Activated CD8-positive, alpha-beta T cell treated with anti-CD3 and anti-CD28 coated beads for 36 hours (primary cell): ENCODE measurements around the gene LIM2. TPM values are rescaled to one million over a fixed set of nuclear protein-coding genes. Genes with fewer than 3 reads are reported as not detected.

Experiments
- ATAC-seq: fragments of 200-7000 bp; cut with Tn5 transposase; one replicate; pipeline ENCODE4 v1.10.0; 2021; ENCODE audit warnings: mild to moderate bottlenecking, moderate library complexity
- CTCF ChIA-PET: fragments of 350-600 bp; sonication (Branson Sonifier 250); formaldehyde crosslinking; loops from one replicate; lab custom pipeline; 2021; ENCODE audit warnings: antibody characterized with exemption; lab: Charles Lee
- POLR2A ChIA-PET: fragments of 350-600 bp; sonication (Branson Sonifier 250); formaldehyde crosslinking; loops from one replicate; lab custom pipeline; 2021; ENCODE audit warnings: antibody characterized with exemption; lab: Charles Lee
- DNase-seq: peaks from one replicate; pipeline ENCODE4 v3.0.0-alpha.2; 2020
- H3K27ac Mint-ChIP-seq: one replicate; pipeline ENCODE4 v1.8.0; 2021; ENCODE audit warnings: mild to moderate bottlenecking, mixed read lengths
- H3K27me3 Mint-ChIP-seq: one replicate; pipeline ENCODE4 v1.8.0; 2021; ENCODE audit warnings: mixed read lengths
- H3K36me3 Mint-ChIP-seq: one replicate; pipeline ENCODE4 v1.8.0; 2021; ENCODE audit warnings: low read depth, mixed read lengths
- H3K4me1 Mint-ChIP-seq: one replicate; pipeline ENCODE4 v1.8.0; 2021; ENCODE audit warnings: low read depth, mixed read lengths
- H3K4me3 Mint-ChIP-seq: one replicate; pipeline ENCODE4 v1.8.0; 2021; ENCODE audit warnings: mild to moderate bottlenecking, moderate library complexity, mixed read lengths
- H3K9me3 Mint-ChIP-seq: one replicate; pipeline ENCODE4 v1.8.0; 2021; ENCODE audit warnings: mixed read lengths
- intact Hi-C: fragments of 100-400 bp; cut with micrococcal nuclease; formaldehyde crosslinking; loops from one replicate; pipeline ENCODE4 v1.10.0; 2022
- total RNA-seq, 2 experiments: library from RNA; stranded (reverse); gene quantifications; one replicate each; pipeline ENCODE4 v1.2.3, GENCODE V29; 2021
- TF ChIP-seq, protein P1 (sequence below): fragments of 200-600 bp; IDR thresholded peaks from one replicate; pipeline ENCODE4 v1.8.0; 2022; ENCODE audit warnings: antibody characterized with exemption, mild to moderate bottlenecking

LIM2 gene
- total RNA-seq, 2 experiments from 2014 or later: 1.4 to 2.6 TPM

DNA sequence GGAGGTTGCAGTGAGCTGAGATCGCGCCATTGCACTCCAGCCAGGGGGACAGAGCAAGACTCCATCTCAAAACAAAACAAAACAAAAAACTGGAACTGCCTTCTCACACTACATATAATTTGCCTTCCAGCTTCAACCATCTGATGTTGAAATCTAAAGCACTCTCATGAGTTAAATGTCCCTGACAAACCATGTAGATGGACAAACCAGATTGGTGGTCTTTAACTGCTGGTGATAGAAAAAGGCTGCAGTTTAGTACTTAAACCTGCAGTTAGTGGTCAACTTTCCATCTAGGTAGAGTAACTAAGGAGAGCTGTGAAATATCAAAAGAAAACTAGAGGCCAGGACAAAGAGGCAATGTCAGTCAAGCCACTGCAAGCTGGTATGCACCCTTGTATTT is 8.4 kb upstream of the LIM2 start:
- peaks cover 1% of the 10 kb centered on the region for H3K9me3 Mint-ChIP-seq
- POLR2A ChIA-PET: interaction anchor here (0.6 to 3.8 kb wide), 6 partner anchors 15 to 55 kb away, joined by 3 to 40 read pairs (median 8); partner anchors contain the start of genes CLDND2, NKG7 and VSIG10L
- peaks cover 23% of the 10 kb centered on the region for H3K36me3 Mint-ChIP-seq

DNA sequence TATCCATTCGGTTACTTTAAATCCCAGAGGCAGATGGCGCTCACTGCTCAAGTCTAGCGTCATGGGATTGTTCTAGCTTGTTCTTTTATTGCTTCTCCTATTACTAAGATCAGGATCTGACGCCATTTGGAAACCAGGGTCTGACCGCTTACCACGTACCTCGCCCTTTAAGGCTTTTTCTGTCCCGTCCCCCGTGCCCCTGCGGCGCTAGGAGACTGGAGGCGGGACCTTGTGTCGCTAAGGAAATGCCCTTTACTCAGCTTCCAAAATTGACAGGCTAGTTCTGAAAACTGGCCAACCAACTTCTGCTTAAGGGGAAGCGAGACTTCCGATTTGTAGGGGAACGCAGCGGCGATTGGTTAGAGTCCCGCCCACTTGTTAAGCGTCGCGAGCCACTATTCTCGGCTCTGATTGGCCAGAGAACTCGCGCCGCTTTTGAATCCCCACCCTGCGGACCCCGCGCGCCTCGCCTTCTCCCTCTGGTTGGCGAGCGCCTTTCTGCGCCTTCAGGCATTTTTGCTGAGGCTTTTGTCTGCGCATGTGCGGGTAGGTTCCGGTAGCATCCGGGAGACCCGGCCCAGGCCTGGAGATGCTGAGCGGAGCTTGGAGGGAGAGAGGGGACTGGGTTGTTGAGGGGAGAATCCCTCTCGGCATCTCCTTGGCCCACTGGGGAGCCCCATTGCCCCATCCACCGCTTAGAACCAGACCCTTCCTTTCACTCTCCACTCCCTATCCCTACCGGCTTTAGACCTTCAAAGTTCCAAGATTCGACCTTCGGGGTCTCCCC is 6.5 kb upstream of the LIM2 start:
- intact Hi-C loops: no loop called here
- DNase-seq (peak; percentile 99), ATAC-seq (peak; percentile 86)
- Mint-ChIP-seq H3K9me3 (peaks cover 1% of the 10 kb centered on the region), H3K36me3 (peaks cover 19% of the 10 kb centered on the region), H3K27me3 (no peaks in the 10 kb centered on the region), H3K27ac (peak overlapping the region; percentile 98), H3K4me1 (peaks cover 48% of the 10 kb centered on the region), H3K4me3 (peak overlapping the region; percentile 98)
- POLR2A ChIA-PET: interaction anchor here (0.8 to 3.8 kb wide), 10 partner anchors 13 to 52 kb away, joined by 3 to 40 read pairs (median 5); partner anchors contain the start of genes CLDND2, ETFB, NKG7 and VSIG10L
- CTCF ChIA-PET: interaction anchor here (0.8 to 4.7 kb wide), 14 partner anchors 13 to 263 kb away, joined by 3 to 49 read pairs (median 5); partner anchors contain the start of gene ETFB
- TF ChIP-seq, protein P1, sequence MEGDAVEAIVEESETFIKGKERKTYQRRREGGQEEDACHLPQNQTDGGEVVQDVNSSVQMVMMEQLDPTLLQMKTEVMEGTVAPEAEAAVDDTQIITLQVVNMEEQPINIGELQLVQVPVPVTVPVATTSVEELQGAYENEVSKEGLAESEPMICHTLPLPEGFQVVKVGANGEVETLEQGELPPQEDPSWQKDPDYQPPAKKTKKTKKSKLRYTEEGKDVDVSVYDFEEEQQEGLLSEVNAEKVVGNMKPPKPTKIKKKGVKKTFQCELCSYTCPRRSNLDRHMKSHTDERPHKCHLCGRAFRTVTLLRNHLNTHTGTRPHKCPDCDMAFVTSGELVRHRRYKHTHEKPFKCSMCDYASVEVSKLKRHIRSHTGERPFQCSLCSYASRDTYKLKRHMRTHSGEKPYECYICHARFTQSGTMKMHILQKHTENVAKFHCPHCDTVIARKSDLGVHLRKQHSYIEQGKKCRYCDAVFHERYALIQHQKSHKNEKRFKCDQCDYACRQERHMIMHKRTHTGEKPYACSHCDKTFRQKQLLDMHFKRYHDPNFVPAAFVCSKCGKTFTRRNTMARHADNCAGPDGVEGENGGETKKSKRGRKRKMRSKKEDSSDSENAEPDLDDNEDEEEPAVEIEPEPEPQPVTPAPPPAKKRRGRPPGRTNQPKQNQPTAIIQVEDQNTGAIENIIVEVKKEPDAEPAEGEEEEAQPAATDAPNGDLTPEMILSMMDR: peak; percentile 20

More for the DNA sequence above, 8.4 kb upstream of the LIM2 start:
- TF ChIP-seq, protein P1: no peak
- no peaks in the 10 kb centered on the region for H3K27me3 Mint-ChIP-seq
- peak overlapping the region; percentile 98 for H3K4me3 Mint-ChIP-seq
- H3K4me1 Mint-ChIP-seq: peaks cover 54% of the 10 kb centered on the region
- CTCF ChIA-PET: interaction anchor here (0.7 to 6.8 kb wide), 11 partner anchors 11 to 266 kb away, joined by 3 to 60 read pairs (median 5); partner anchors contain the start of genes ETFB and SIGLEC10
- intact Hi-C loops: no loop called here
- ATAC-seq (no peak), DNase-seq (no peak)
- peak overlapping the region; percentile 12 for H3K27ac Mint-ChIP-seq

DNA sequence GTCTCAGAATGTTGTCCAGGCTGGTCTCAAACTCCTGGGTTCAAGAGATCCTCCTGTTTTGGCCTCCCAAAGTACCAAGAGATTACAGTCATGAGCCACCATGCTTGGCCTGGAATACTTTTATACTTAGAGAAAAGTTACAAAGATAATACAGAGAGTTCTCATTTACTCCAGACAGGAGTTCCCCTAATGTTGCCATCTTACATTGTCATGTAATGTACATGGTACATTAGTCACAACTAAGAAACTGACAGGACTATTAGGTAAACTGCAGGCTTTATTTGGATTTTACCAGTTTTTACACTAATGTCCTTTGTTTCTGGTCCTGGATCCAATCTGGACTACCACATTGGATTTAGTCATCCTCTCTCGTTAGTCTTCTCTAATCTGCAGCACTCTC is 4.9 kb upstream of the LIM2 start:
- POLR2A ChIA-PET: interaction anchor here (3.3 to 3.8 kb wide), 2 partner anchors 11 to 21 kb away, joined by 11 to 40 read pairs; partner anchors contain the start of gene NKG7

DNA sequence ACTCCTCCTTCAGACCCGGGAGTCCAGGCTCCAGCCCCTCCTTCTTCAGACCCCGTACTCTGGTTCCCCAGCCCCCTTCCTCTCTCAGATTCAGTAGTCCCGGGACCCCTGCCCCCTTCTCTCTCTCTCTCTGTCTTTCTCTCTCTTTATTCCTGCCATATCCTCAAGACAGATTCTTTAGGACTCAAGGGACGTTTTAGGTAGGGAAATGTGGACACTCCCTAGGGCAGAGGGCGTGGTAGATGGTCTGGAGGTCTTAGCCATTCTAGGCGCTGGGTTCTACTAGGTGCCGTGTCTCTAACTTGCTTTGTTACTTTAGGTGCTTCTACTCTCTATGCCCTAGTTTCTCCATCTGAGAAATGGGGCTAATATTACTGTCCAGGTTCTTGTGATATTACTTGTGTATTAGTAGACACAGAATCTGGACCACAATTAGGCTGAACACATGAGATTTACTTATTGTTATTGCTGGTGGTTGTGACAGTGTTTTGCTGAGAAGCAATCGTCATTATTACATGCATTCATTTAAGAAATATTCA is 3.4 kb upstream of the LIM2 start:
- CTCF ChIA-PET: interaction anchor here (0.8 to 1.7 kb wide), 5 partner anchors 10 to 124 kb away, joined by 3 to 4 read pairs (median 3); no protein-coding TSS in a partner anchor
- Mint-ChIP-seq H3K9me3 (peaks cover 1% of the 10 kb centered on the region), H3K4me3 (no peak overlapping the region), H3K4me1 (peaks cover 45% of the 10 kb centered on the region), H3K27me3 (no peaks in the 10 kb centered on the region), H3K36me3 (peaks cover 11% of the 10 kb centered on the region), H3K27ac (peak overlapping the region; percentile 78)
- ATAC-seq: no peak
- TF ChIP-seq, protein P1: no peak
- POLR2A ChIA-PET: interaction anchor here (1.3 kb wide), 1 partner anchor 19 kb away, joined by 5 read pairs; the partner anchor contains the start of gene NKG7
- intact Hi-C loops: no loop called here
- DNase-seq: no peak

More for the DNA sequence above, 4.9 kb upstream of the LIM2 start:
- DNase-seq: no peak
- Mint-ChIP-seq H3K9me3 (peaks cover 1% of the 10 kb centered on the region), H3K36me3 (peaks cover 19% of the 10 kb centered on the region), H3K27ac (peak overlapping the region; percentile 87), H3K27me3 (no peaks in the 10 kb centered on the region), H3K4me1 (peaks cover 52% of the 10 kb centered on the region), H3K4me3 (peak overlapping the region; percentile 58)
- CTCF ChIA-PET: interaction anchor here (1.0 to 2.4 kb wide), 3 partner anchors 11 to 27 kb away, joined by 3 to 8 read pairs (median 3); no protein-coding TSS in a partner anchor
- TF ChIP-seq, protein P1: no peak
- ATAC-seq: no peak
- intact Hi-C loops: no loop called here
